ENCODE measurements around the gene CHRNE.

- no peak for TF ChIP-seq CTCF (optimal IDR thresholded peaks at IDR 0.05 in 1 of 3, IDR thresholded peaks at IDR 0.05 in 1 of 3, conservative IDR thresholded peaks at IDR 0.05 in 1 of 3; ENCODE audit: extremely low read depth in 1 of 3, insufficient read depth in 2 of 3, low read length in 3 of 3)
- no peak for TF ChIP-seq EZH2 (IDR thresholded peaks at IDR 0.05; ENCODE audit: low read length)
These were observed 18.4 kb downstream of the CHRNE start for GRCh38 chr17:4884489-4884888.

All from keratinocyte (primary cell).